ENCODE measurements around the gene ZNHIT6.

Gene ZNHIT6

DNA sequence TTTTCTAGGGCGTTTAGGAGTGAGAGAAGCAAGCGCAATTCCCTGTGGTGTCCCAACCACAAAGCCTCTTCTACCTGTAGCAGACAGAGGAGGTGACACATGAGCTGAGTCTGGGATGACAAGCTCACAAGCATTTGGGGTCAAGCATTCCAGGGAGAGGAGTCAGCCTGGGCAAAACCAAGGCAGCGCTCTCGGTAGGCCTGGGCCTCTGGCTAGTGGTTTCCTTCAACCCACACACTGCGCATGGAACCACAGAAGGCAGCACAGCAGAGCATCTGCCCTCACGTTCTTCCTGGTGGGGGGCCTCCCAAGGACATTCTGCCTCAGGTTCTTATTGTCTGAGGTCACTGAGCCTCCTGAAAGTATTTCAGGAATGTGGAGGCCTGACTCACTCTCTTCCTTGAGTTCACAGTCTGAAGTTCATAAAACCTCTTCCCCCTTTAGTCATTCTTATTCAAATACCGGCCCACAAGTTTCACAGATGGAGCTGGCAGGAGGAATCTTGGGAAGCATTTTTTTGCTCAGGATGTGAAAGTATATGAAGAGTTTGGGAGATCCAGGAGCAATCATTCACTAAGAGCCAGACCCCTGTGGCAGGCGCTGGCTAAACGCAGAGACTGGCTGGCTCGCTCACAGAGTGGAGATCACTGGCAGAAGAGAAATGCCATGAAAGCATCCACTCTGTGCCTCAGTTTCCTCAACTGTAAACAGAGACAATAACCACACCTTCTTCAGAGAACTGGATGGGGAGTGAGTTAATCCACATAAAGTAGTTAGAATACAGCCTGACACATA, 100.9 kb downstream of the ZNHIT6 start:
- Histone ChIP-seq H3K79me2 (ENCODE audit: control insufficient read depth, insufficient read depth, low read length, unreplicated experiment) (no peaks in the 10 kb centered on the region), H3K27ac (ENCODE audit: low read depth, low read length) (peak overlapping the region; percentile 99), H3K36me3 (ENCODE audit: insufficient read depth, low read length) (peaks cover 3% of the 10 kb centered on the region; the same call in 1 of the 2 replicates), H3K4me1 (ENCODE audit: control insufficient read depth, insufficient read depth, low read length, unreplicated experiment) (peaks cover 62% of the 10 kb centered on the region), H3K4me3 (ENCODE audit: low read depth, low read length) (peak overlapping the region; percentile 52; the same call in 1 of the 2 replicates), H2AFZ (ENCODE audit: low read length, unreplicated experiment) (no peak overlapping the region), H3K27me3 (ENCODE audit: insufficient read depth, low read length) (no peaks in the 10 kb centered on the region)

DNA sequence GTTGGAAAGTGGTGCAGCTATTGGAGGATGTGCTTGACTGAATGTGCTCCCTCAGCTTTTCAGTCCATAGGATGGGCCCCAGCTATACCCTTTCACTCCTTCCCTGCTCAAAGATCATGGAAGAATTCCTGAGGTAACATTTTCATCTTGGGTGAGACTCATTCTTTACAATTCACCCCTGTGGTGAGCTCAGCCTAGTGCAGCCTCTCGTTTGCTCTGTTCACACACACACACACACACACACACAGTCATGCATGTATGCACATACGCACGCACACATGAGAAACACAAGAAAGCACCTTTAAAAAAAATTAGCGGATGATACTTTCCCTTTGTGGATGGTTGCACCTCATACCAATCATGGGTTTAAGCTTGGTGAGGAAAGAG, 101.8 kb downstream of the ZNHIT6 start:
- Histone ChIP-seq H2AFZ (ENCODE audit: low read length, unreplicated experiment) (no peak overlapping the region), H3K27ac (ENCODE audit: low read depth, low read length) (peak overlapping the region; percentile 99), H3K36me3 (ENCODE audit: insufficient read depth, low read length) (peaks cover 3% of the 10 kb centered on the region; the same call in 1 of the 2 replicates), H3K27me3 (ENCODE audit: insufficient read depth, low read length) (no peaks in the 10 kb centered on the region), H3K4me1 (ENCODE audit: control insufficient read depth, insufficient read depth, low read length, unreplicated experiment) (peaks cover 54% of the 10 kb centered on the region), H3K79me2 (ENCODE audit: control insufficient read depth, insufficient read depth, low read length, unreplicated experiment) (no peaks in the 10 kb centered on the region), H3K4me3 (ENCODE audit: low read depth, low read length) (peak overlapping the region; percentile 3; the same call in 1 of the 2 replicates)

DNA sequence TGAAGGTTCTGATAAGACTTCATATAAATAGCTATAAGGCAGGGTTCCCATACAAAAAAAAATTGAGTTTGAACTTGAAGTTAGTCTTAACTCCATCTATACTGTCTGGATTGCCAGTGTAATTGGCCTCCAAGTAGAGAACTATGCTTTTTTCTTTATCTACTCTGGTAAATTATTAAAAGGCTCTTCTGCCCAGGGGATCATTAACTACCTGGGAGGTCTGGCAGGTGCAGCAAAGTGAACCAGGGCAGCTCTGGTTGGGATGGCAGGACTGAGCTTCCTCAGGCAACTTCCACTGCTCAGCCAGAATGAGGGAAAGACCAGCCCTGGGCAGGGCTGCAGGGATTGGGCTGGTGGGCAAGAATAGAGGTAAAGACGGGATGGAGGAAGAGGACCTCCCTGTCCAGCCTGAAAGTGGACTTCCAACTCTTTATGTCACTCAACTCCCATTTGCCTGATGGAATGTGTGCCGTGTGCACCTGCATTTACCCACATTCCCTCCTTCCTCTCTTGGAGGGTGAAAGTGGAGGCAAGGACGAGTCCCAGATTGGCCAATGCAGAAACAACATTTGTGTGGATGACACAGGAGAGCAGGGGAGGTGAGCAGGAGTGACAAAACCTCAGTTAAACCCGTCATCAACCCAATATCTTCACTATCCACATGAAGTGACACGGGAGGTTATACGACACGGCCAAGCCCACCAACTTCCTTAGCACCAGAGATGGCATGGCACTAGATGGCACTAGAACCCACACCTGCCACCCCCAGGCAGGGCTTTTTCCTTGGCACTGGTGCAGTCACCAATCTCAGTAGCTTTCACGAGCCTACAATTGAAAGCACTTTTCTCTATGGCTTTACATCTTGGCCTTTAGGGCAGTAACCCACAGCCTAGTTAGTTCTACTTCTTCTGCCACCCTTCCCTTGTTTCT, 102.5 kb downstream of the ZNHIT6 start:
- H3K4me3 ChIP-seq (ENCODE audit: low read depth, low read length) = no peak overlapping the region
- peaks cover 3% of the 10 kb centered on the region; the same call in 1 of the 2 replicates for H3K36me3 ChIP-seq (ENCODE audit: insufficient read depth, low read length)
- no peaks in the 10 kb centered on the region for H3K79me2 ChIP-seq (ENCODE audit: control insufficient read depth, insufficient read depth, low read length, unreplicated experiment)
- no peak overlapping the region for H2AFZ ChIP-seq (ENCODE audit: low read length, unreplicated experiment)
- peaks cover 47% of the 10 kb centered on the region for H3K4me1 ChIP-seq (ENCODE audit: control insufficient read depth, insufficient read depth, low read length, unreplicated experiment)
- peak overlapping the region; percentile 99 for H3K27ac ChIP-seq (ENCODE audit: low read depth, low read length)
- H3K27me3 ChIP-seq (ENCODE audit: insufficient read depth, low read length) = no peaks in the 10 kb centered on the region

DNA sequence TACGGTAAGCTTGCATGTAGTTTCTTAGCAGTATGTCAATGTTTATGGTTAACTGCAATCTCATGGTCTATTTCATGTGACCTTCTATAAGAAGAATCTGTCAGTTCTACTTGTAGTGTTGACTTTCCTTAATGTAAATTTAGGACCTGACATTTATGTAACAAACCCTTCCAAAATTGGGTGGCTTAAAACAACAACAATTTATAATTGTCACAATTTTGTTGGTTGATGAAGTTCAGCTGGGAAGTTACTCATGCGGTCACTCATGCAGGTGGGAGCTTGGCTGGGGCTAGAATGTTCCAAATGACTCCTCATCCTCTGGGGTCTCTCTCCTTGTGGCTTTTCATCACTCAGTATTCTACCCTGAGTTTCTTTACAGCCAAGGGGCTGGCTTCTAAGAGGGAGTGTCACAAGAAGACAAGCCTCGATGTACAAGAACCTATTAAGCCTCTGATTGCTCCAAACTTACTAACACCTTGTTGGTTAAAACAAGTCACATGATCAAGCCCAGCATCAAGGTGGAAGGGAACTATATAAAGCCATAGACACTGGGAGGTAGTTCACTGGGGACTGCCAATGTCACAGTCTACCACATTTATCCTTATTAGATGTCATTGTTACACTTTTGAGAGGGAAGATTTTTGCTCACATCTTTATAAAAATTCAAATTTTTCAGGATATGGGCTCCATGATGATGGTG, 103.8 kb downstream of the ZNHIT6 start:
- H3K4me1 ChIP-seq (ENCODE audit: control insufficient read depth, insufficient read depth, low read length, unreplicated experiment) = peaks cover 34% of the 10 kb centered on the region
- H3K79me2 ChIP-seq (ENCODE audit: control insufficient read depth, insufficient read depth, low read length, unreplicated experiment) = no peaks in the 10 kb centered on the region
- H3K4me3 ChIP-seq (ENCODE audit: low read depth, low read length) = no peak overlapping the region
- H2AFZ ChIP-seq (ENCODE audit: low read length, unreplicated experiment) = no peak overlapping the region
- no peaks in the 10 kb centered on the region for H3K27me3 ChIP-seq (ENCODE audit: insufficient read depth, low read length)
- peaks cover 5% of the 10 kb centered on the region; the same call in 1 of the 2 replicates for H3K36me3 ChIP-seq (ENCODE audit: insufficient read depth, low read length)
- no peak overlapping the region for H3K27ac ChIP-seq (ENCODE audit: low read depth, low read length)

DNA sequence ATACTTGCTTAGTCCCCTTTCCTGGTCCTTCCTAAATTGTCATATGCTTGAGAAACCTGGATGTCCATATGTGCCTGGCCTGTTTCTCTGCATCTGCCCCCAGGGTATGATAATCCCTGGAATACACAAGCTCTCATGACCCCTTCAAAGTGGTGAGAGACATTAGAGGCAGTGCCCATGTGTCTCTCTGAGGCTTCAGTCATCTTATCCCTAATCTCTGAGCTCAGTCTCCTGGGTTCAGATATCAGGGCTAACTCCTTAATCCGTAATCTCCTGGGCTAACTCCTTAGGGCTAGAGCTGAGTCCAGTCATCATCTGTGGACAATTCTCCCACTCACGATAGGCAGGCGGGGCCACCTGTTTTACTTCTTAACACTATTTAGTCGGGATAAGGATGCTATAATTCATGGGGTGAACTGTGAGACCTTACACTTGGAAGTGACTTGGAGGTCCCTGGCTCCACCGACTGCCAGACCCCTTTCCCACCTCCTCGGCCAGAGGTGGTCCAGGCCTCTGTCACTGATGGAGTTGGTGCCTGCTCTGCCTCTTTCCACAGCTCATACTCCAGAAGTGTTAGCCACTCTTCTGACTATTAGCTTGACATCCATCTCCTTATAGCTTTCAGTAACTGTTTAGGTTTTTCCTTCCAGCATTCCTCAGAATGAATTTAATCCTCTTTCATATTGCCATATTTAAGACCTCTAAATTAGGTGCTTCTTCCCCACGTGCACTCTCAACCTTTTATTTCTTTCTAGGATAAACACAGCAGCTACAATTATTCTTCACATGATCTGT, 105.0 kb downstream of the ZNHIT6 start:
- Histone ChIP-seq H3K4me3 (ENCODE audit: low read depth, low read length) (no peak overlapping the region), H3K27ac (ENCODE audit: low read depth, low read length) (no peak overlapping the region), H3K27me3 (ENCODE audit: insufficient read depth, low read length) (no peaks in the 10 kb centered on the region), H3K4me1 (ENCODE audit: control insufficient read depth, insufficient read depth, low read length, unreplicated experiment) (peaks cover 22% of the 10 kb centered on the region), H3K36me3 (ENCODE audit: insufficient read depth, low read length) (0 out of 2 replicates have a peak, but pooled peaks cover 3% of the 10 kb centered on the region), H2AFZ (ENCODE audit: low read length, unreplicated experiment) (no peak overlapping the region), H3K79me2 (ENCODE audit: control insufficient read depth, insufficient read depth, low read length, unreplicated experiment) (no peaks in the 10 kb centered on the region)

DNA sequence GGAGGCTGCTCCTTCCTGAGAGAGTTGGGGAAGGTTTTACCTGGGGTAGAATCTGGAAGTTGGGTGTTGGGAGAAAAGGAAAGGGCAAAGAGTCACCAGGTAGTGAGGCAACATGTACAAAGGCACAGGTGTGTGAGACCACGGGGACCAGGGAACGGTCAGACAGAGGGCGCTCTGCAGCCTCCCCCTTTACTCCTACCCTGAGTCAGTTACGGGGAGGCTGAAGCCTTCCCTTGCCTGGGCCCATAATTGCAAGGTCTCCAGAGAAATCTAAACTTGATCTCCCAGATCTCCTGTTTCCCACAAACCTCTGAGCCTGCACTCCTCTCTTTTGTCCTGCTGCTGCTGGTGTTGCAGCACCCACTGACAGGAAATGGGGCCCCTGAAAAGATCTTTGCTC, 105.7 kb downstream of the ZNHIT6 start:
- no peak overlapping the region for H2AFZ ChIP-seq (ENCODE audit: low read length, unreplicated experiment)
- peaks cover 15% of the 10 kb centered on the region for H3K4me1 ChIP-seq (ENCODE audit: control insufficient read depth, insufficient read depth, low read length, unreplicated experiment)
- H3K27me3 ChIP-seq (ENCODE audit: insufficient read depth, low read length) = no peaks in the 10 kb centered on the region
- 0 out of 2 replicates have a peak, but pooled peaks cover 3% of the 10 kb centered on the region for H3K36me3 ChIP-seq (ENCODE audit: insufficient read depth, low read length)
- H3K27ac ChIP-seq (ENCODE audit: low read depth, low read length) = no peak overlapping the region
- H3K79me2 ChIP-seq (ENCODE audit: control insufficient read depth, insufficient read depth, low read length, unreplicated experiment) = no peaks in the 10 kb centered on the region
- H3K4me3 ChIP-seq (ENCODE audit: low read depth, low read length) = no peak overlapping the region

DNA sequence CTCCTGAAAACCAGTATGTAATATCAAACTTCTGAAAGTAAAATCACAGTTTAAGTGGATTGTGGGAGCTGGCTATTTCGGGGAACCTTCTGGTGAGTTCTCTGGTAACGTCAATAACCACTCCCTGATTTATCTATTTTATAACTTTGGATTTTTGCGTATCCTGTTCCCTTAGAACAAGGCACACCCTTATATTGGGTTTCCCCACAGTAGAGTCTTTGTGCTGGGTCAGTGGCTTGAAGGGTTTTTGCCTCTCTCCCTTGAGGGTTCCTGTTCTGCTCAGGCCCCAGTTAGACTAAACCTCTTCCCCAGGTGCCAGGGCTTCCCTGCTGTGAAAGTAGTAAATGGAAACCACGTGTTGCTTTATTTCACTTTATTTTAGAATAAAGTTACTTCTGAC, 106.3 kb downstream of the ZNHIT6 start:
- Histone ChIP-seq H3K27ac (ENCODE audit: low read depth, low read length) (no peak overlapping the region), H3K4me1 (ENCODE audit: control insufficient read depth, insufficient read depth, low read length, unreplicated experiment) (peaks cover 9% of the 10 kb centered on the region), H3K27me3 (ENCODE audit: insufficient read depth, low read length) (no peaks in the 10 kb centered on the region), H3K4me3 (ENCODE audit: low read depth, low read length) (no peak overlapping the region), H2AFZ (ENCODE audit: low read length, unreplicated experiment) (no peak overlapping the region), H3K36me3 (ENCODE audit: insufficient read depth, low read length) (0 out of 2 replicates have a peak, but pooled peaks cover 3% of the 10 kb centered on the region), H3K79me2 (ENCODE audit: control insufficient read depth, insufficient read depth, low read length, unreplicated experiment) (no peaks in the 10 kb centered on the region)

DNA sequence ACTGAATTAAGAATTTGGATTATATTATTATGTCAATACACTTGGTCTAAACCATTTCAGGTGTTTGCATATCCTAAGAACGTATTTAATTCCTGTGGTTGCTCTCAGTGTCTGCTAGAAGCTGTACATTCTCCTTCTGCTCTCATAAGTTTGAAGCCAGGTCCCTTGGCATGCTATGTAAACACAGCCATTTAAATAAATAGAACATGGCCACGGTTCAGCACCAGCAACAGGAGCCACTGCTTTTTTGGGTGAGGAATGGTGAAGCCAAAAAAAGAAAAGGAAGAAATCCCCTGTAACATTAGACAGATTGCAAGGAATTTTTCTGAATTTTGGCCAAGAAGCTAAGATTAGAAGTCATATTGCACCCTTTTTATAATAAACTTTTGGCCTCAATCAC, 108.6 kb downstream of the ZNHIT6 start:
- H3K79me2 ChIP-seq (ENCODE audit: control insufficient read depth, insufficient read depth, low read length, unreplicated experiment) = no peaks in the 10 kb centered on the region
- no peaks in the 10 kb centered on the region for H3K4me1 ChIP-seq (ENCODE audit: control insufficient read depth, insufficient read depth, low read length, unreplicated experiment)
- H3K36me3 ChIP-seq (ENCODE audit: insufficient read depth, low read length) = 0 out of 2 replicates have a peak, but pooled peaks cover 3% of the 10 kb centered on the region
- no peak overlapping the region for H3K27ac ChIP-seq (ENCODE audit: low read depth, low read length)
- no peak overlapping the region for H3K4me3 ChIP-seq (ENCODE audit: low read depth, low read length)
- H3K27me3 ChIP-seq (ENCODE audit: insufficient read depth, low read length) = no peaks in the 10 kb centered on the region
- no peak overlapping the region for H2AFZ ChIP-seq (ENCODE audit: low read length, unreplicated experiment)
